ENCODE measurements around the gene TMEM179. TPM values are rescaled to one million over a fixed set of nuclear protein-coding genes. Genes with fewer than 3 reads are reported as not detected.

Gene TMEM179
- total RNA-seq, 1 donor from 2014 or later, result 20.2 TPM

DNA sequence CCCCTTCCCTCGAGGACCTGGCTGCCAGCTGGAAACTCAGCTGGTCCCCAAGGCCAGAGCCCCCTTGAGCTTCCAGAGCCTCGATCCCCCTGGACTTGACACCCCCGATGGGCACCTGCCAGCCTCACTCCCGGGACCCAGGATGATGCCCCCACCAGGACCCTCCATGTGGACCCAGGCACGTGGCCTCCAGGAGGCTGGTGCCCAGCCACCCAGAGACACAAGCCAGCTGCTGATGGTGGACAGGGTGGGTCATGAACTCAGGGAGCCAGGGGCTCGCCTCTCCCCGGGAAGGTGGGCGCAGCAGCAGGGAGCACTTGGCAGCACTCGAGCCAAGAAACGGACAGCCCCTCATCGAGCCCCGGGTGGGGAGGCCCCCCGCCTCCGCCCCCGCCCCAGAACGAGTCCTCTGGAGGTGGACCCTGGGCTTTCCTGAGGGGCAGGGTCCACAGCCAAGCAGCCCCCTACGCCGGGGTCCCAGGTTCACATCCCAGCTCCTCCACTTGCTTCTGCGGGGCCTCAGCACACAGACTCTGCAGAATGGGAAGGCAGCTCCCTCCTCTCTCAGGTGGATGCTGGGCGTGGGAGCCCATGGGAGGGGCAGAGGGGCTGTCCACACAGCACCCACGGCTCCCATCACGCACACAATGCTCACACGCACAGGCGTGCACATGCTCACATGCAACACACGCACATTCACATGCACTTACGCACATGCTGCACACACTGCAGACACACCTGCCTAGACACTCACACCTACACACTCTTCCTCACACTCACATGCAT is 12.9 kb downstream of the TMEM179 start:
- DNase-seq (ENCODE audit: low read depth, low spot score), result no peak
- peaks cover 4% of the 10 kb centered on the region for H3K4me1 Mint-ChIP-seq
- no peaks in the 10 kb centered on the region for H3K36me3 Mint-ChIP-seq (ENCODE audit: low read depth)
- TF ChIP-seq, protein P1, sequence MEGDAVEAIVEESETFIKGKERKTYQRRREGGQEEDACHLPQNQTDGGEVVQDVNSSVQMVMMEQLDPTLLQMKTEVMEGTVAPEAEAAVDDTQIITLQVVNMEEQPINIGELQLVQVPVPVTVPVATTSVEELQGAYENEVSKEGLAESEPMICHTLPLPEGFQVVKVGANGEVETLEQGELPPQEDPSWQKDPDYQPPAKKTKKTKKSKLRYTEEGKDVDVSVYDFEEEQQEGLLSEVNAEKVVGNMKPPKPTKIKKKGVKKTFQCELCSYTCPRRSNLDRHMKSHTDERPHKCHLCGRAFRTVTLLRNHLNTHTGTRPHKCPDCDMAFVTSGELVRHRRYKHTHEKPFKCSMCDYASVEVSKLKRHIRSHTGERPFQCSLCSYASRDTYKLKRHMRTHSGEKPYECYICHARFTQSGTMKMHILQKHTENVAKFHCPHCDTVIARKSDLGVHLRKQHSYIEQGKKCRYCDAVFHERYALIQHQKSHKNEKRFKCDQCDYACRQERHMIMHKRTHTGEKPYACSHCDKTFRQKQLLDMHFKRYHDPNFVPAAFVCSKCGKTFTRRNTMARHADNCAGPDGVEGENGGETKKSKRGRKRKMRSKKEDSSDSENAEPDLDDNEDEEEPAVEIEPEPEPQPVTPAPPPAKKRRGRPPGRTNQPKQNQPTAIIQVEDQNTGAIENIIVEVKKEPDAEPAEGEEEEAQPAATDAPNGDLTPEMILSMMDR (conservative IDR thresholded peaks at IDR 0.05), result no peak
- H3K4me3 Mint-ChIP-seq, result no peak overlapping the region
- H3K9me3 Mint-ChIP-seq, result no peaks in the 10 kb centered on the region
- H3K27me3 Mint-ChIP-seq (ENCODE audit: low read depth), result peaks cover 3% of the 10 kb centered on the region
- H3K27ac Mint-ChIP-seq (ENCODE audit: unreplicated experiment), result no peak overlapping the region

DNA sequence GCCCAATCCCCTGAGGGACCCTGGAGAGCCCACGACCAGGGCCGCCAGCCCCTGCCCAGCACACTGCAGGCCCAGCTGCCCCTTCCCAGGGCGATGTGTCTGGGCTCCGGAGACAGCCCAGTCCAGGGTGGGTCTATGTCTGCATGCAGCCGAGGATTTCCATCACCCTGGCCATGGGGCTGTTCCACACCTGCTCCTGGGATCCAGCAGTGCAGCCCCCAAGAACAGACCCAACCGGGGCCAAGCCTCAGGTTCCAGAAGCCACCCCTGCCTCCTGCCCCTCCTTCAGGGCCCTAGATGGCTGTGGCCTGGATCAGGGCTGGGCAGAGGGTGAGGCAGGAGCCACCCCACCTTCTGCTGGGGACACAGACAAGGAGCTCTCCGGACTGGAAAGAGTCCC is 13.5 kb downstream of the TMEM179 start:
- Mint-ChIP-seq H3K27me3 (ENCODE audit: low read depth) (peaks cover 3% of the 10 kb centered on the region), H3K27ac (ENCODE audit: unreplicated experiment) (no peak overlapping the region), H3K36me3 (ENCODE audit: low read depth) (no peaks in the 10 kb centered on the region), H3K9me3 (no peaks in the 10 kb centered on the region), H3K4me3 (no peak overlapping the region), H3K4me1 (peaks cover 5% of the 10 kb centered on the region)
- TF ChIP-seq, protein P1 (conservative IDR thresholded peaks at IDR 0.05), result no peak
- DNase-seq (ENCODE audit: low read depth, low spot score), result no peak

DNA sequence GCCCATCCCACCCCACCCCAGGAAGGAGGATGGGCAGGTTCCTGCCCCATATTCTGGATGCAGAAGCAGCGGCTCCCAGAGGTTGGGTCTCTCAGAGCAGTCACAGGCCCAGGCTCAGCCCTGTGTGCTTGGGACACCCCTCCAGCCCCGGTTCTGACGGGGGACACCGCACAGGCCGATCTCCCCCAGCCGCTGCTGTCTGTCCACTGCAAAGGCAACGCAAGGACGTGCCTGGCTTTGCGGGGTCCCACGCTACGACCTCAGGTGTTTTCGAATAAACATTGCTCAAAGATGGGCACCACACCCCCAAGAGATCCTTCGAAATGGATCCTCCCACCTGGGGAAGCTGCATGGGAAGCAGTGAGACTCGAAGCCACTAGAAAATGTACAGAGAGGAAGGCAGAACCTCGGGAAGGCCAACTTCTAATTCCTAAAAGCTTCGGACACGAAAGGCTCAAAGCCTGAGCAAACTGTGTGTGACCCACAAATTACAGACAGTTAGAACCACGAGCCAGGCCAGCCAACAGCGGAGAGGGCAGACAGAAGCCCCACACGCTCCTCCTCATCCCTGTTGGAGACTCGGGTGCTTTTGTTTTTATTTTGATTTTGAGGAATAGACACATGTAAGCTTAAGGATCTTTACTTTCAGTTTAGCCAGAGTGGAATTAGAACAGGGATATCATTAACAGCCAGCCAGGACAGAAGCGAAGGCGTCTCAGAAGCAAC is 14.2 kb downstream of the TMEM179 start:
- H3K4me1 Mint-ChIP-seq, result peaks cover 11% of the 10 kb centered on the region
- H3K36me3 Mint-ChIP-seq (ENCODE audit: low read depth), result no peaks in the 10 kb centered on the region
- H3K9me3 Mint-ChIP-seq, result no peaks in the 10 kb centered on the region
- peaks cover 3% of the 10 kb centered on the region for H3K27me3 Mint-ChIP-seq (ENCODE audit: low read depth)
- no peak for DNase-seq (ENCODE audit: low read depth, low spot score)
- H3K27ac Mint-ChIP-seq (ENCODE audit: unreplicated experiment), result no peak overlapping the region
- TF ChIP-seq, protein P1 (conservative IDR thresholded peaks at IDR 0.05), result no peak
- no peak overlapping the region for H3K4me3 Mint-ChIP-seq

DNA sequence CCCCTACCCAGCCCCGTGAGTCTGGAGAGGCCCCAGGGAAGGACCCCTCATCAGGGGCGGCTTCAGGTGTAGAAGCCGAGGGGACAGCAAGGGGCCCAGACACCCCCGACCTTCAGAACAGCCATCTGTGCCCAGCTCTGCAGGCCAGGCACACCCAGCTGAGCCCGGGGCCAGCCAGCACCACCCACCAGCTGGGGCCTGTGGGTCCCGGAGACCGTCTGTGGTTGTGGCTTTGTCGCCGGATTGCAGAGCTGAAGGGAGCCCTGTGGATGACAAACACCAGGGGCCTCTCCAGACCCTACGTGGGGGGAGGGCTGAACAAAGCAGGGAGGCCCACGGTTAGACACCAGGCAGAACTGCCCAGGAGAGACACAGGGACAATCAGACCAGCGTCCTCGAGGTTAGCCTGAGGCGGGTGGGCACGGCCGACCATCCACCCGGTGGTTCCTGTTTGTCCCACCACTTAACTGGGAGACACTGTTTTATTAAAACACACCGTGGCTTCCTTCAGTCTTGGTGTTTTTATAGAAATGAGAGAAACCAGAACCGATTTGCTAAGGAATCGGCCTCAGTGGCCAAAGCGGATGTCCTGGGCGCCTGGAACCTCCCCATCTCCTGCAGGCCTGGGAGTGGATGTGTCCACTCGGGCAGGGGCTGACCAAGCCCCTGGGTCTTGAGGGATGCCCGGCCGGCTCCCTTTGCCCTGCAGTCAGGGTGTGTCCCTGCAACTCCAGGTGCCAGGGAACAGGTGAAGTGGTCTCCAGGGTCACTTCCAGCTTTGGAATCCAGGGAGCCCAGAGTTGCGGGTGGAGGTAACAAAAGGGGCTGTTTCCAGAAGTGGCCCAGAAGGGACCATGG is 15.0 kb downstream of the TMEM179 start:
- Mint-ChIP-seq H3K4me1 (peaks cover 11% of the 10 kb centered on the region), H3K27ac (ENCODE audit: unreplicated experiment) (no peak overlapping the region), H3K9me3 (no peaks in the 10 kb centered on the region), H3K4me3 (no peak overlapping the region), H3K27me3 (ENCODE audit: low read depth) (peaks cover 3% of the 10 kb centered on the region), H3K36me3 (ENCODE audit: low read depth) (no peaks in the 10 kb centered on the region)
- TF ChIP-seq, protein P1 (conservative IDR thresholded peaks at IDR 0.05), result no peak
- no peak for DNase-seq (ENCODE audit: low read depth, low spot score)

DNA sequence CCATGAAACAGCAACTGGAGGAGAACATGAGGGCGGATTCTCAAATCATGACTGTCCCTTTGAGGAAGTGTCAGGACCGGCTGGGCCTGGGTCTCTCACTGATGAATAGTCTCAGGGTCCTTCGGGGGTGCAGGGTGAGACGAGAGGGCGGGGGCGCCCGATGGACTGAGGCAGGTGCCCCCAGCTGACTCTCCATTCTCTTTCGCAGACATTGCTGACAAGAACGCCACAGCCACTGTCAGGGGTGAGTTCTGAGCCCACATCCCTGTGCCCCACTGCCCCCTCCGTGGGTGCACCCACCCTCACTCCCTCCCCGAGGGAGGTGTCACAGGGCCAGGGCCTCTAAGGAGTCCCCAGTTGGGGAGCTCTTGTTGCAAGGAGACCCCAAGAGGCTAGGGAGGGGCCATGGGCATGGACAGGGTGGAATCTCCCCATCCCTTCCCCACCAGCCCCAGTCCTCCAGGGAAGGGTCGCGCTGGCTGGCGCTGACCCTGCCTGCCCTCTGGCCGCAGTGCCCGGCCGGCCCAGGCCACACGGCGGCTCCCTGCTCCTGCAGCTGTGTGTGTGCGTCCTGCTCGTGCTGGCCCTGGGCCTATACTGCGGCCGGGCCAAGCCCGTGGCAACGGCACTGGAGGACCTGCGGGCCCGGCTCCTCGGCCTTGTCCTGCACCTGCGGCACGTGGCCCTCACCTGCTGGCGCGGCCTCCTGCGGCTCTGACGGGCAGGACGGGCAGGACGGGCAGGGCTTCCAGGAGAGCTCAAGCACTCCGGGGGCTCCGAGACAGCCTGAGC is 16.3 kb downstream of the TMEM179 start:
- Mint-ChIP-seq H3K4me1 (peaks cover 16% of the 10 kb centered on the region), H3K27ac (ENCODE audit: unreplicated experiment) (no peak overlapping the region)

More for the DNA sequence above, 16.3 kb downstream of the TMEM179 start:
- no peaks in the 10 kb centered on the region for H3K9me3 Mint-ChIP-seq
- TF ChIP-seq, protein P1 (conservative IDR thresholded peaks at IDR 0.05), result no peak
- peaks cover 3% of the 10 kb centered on the region for H3K27me3 Mint-ChIP-seq (ENCODE audit: low read depth)
- no peaks in the 10 kb centered on the region for H3K36me3 Mint-ChIP-seq (ENCODE audit: low read depth)
- H3K4me3 Mint-ChIP-seq, result no peak overlapping the region
- no peak for DNase-seq (ENCODE audit: low read depth, low spot score)

Measured in neural crest cell (in vitro differentiated cells).